GM12801 (cell line): ENCODE measurements around the gene GSKIP.

Experiments used
- CTCF ChIP-seq: IDR thresholded peaks from one replicate; pipeline ENCODE4 v1.5.1; 2011; ENCODE audit warnings: control low read depth; ENCODE audit not compliant: insufficient read length; ENCODE audit errors: extremely low read depth

GSKIP gene

GRCh38 chr14:96380735-96381134, 17.4 kb downstream of the GSKIP start:
- TF ChIP-seq CTCF = no peak

- no peak for TF ChIP-seq CTCF
Observed at GRCh38 chr14:96383445-96383844, 20.1 kb downstream of the GSKIP start.

- no peak for TF ChIP-seq CTCF
Observed at GRCh38 chr14:96384053-96384452, 20.7 kb downstream of the GSKIP start.

GRCh38 chr14:96384740-96385139, 21.4 kb downstream of the GSKIP start:
- TF ChIP-seq CTCF = no peak

- TF ChIP-seq CTCF = no peak
Observed at GRCh38 chr14:96385385-96385784, 22.1 kb downstream of the GSKIP start.

GRCh38 chr14:96390965-96391292, 27.6 kb downstream of the GSKIP start:
- no peak for TF ChIP-seq CTCF

GRCh38 chr14:96391293-96392118, 28.2 kb downstream of the GSKIP start:
- TF ChIP-seq CTCF = no peak
